Stomach smooth muscle (tissue), 2 donors: ENCODE results near the gene C11orf86.

Experiments used
- H3K27ac ChIP-seq: one replicate; pipeline ENCODE4 v1.7.0; 2013; ENCODE audit warnings: mild to moderate bottlenecking, low read length, inconsistent platforms
- H3K27me3 ChIP-seq, 2 donors: one replicate each; pipeline ENCODE4 v1.7.0; 2013; ENCODE audit warnings: low read length in 2 of 2; ENCODE audit not compliant: insufficient read depth in 2 of 2, control insufficient read depth in 1 of 2
- H3K36me3 ChIP-seq, 2 donors: one replicate each; pipeline ENCODE4 v1.7.0; 2013; ENCODE audit warnings: low read length in 2 of 2; ENCODE audit not compliant: control insufficient read depth in 2 of 2, insufficient read depth in 2 of 2
- H3K4me1 ChIP-seq: one replicate; pipeline ENCODE4 v1.7.0; 2013; ENCODE audit warnings: low read length; ENCODE audit not compliant: control insufficient read depth, insufficient read depth
- H3K4me3 ChIP-seq, 2 donors: one replicate each; pipeline ENCODE4 v1.7.0; 2013; ENCODE audit warnings: low read length in 2 of 2
- H3K9ac ChIP-seq, 2 donors: one replicate each; pipeline ENCODE4 v1.7.0; 2013; ENCODE audit warnings: low read length in 2 of 2, mild to moderate bottlenecking in 1 of 2
- H3K9me3 ChIP-seq, 2 donors: one replicate each; pipeline ENCODE4 v1.7.0; 2013; ENCODE audit warnings: low read length in 2 of 2; ENCODE audit not compliant: control insufficient read depth in 2 of 2
- donor health status: healthy.
- donor health status: Pancreatic carcinoma.

Gene C11orf86

DNA sequence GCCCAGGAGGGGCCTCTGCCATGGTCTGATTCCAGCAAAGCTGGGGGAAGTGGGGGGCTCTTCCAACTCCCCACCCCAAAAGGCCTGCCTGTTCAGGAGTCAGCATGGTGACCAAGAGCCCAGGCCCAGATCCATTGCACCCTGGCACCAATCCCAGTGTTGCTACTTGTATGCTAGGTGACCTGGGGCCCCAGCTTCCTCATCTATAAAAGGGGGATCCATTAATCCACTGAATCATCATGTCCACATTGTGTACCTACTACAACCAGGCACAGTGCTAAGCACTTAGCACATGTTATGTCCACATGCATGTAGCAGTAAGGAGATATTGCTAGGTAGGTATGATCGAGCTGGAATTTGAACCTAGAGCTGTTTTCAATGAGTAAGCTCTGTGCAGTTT lies 49.9 kb downstream of the C11orf86 start:
- Histone ChIP-seq H3K4me3 (no peak overlapping the region), H3K9me3 (no peaks in the 10 kb centered on the region), H3K27ac (no peak overlapping the region), H3K4me1 (peaks cover 14% of the 10 kb centered on the region), H3K9ac (no peak overlapping the region), H3K27me3 (peaks cover 24 to 28% of the 10 kb centered on the region in 2 donors), H3K36me3 (no peaks in the 10 kb centered on the region)

DNA sequence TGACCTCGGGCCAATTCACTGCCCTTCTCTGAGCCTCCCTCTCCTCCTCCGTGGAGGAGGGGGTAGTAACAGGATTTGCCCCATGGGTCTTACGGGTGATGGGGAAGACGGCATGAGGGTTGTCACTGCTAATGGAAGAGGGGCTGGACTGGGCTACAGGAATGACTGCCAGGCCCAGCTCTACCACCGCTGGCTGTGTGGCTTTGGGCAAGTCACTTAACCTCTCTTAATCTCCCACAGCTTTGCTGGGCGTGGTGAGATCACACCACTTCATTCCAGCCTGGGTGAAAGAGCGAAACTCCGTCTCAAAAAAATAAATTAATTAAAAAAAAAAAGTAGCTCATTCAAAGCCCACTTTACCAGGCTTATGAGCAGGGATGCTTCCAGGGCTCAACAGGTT lies 50.6 kb downstream of the C11orf86 start:
- H3K36me3 ChIP-seq: no peaks in the 10 kb centered on the region
- no peaks in the 10 kb centered on the region for H3K9me3 ChIP-seq
- H3K27ac ChIP-seq: no peak overlapping the region
- H3K27me3 ChIP-seq: peaks cover 24 to 28% of the 10 kb centered on the region in 2 donors
- no peak overlapping the region for H3K9ac ChIP-seq
- H3K4me3 ChIP-seq: no peak overlapping the region
- H3K4me1 ChIP-seq: peaks cover 14% of the 10 kb centered on the region
